Measurements from ENCODE around the gene UBXN7.
"Not testable (repeated sequence)": the region's sequence is repeated elsewhere in the genome, so short reads cannot be mapped to it uniquely, and the experiment has no call there.

The UBXN7 gene

GRCh38 chr3:196355668-196356067 lies 76.6 kb downstream of the UBXN7 start:
- DNase-seq (ENCODE audit: low read depth): no peak
- no peak for TF ChIP-seq CTCF (IDR thresholded peaks at IDR 0.05; ENCODE audit: low read depth, low read length, missing control alignments)
- no peak overlapping the region for H3K4me3 ChIP-seq (ENCODE audit: low read depth, low read length)

- H3K4me3 ChIP-seq (ENCODE audit: low read depth, low read length): no peak overlapping the region
- TF ChIP-seq CTCF (IDR thresholded peaks at IDR 0.05; ENCODE audit: low read depth, low read length, missing control alignments): no peak
- DNase-seq (ENCODE audit: low read depth): no peak
These were observed 78.1 kb downstream of the UBXN7 start for GRCh38 chr3:196354132-196354531.

GRCh38 chr3:196351541-196351940 lies 80.7 kb downstream of the UBXN7 start:
- H3K4me3 ChIP-seq (ENCODE audit: low read depth, low read length): no peak overlapping the region
- DNase-seq (ENCODE audit: low read depth): no peak
- TF ChIP-seq CTCF (IDR thresholded peaks at IDR 0.05; ENCODE audit: low read depth, low read length, missing control alignments): no peak

GRCh38 chr3:196350067-196350466 lies 82.2 kb downstream of the UBXN7 start:
- no peak for TF ChIP-seq CTCF (IDR thresholded peaks at IDR 0.05; ENCODE audit: low read depth, low read length, missing control alignments)
- DNase-seq (ENCODE audit: low read depth): no peak
- no peak overlapping the region for H3K4me3 ChIP-seq (ENCODE audit: low read depth, low read length)

GRCh38 chr3:196348698-196349097 lies 83.5 kb downstream of the UBXN7 start:
- no peak for TF ChIP-seq CTCF (IDR thresholded peaks at IDR 0.05; ENCODE audit: low read depth, low read length, missing control alignments)
- H3K4me3 ChIP-seq (ENCODE audit: low read depth, low read length): no peak overlapping the region
- no peak for DNase-seq (ENCODE audit: low read depth)

- peak; percentile 12 for DNase-seq (ENCODE audit: low read depth)
- TF ChIP-seq CTCF (IDR thresholded peaks at IDR 0.05; ENCODE audit: low read depth, low read length, missing control alignments): no peak
- H3K4me3 ChIP-seq (ENCODE audit: low read depth, low read length): no peak overlapping the region
These were observed 87.6 kb downstream of the UBXN7 start for GRCh38 chr3:196344663-196345062.

GRCh38 chr3:196343917-196344316 lies 88.3 kb downstream of the UBXN7 start:
- not testable (repeated sequence) for DNase-seq (ENCODE audit: low read depth); H3K4me3 ChIP-seq (ENCODE audit: low read depth, low read length)

GRCh38 chr3:196341137-196341536 lies 91.1 kb downstream of the UBXN7 start:
- TF ChIP-seq CTCF (IDR thresholded peaks at IDR 0.05; ENCODE audit: low read depth, low read length, missing control alignments): no peak
- no peak for DNase-seq (ENCODE audit: low read depth)
- H3K4me3 ChIP-seq (ENCODE audit: low read depth, low read length): no peak overlapping the region

Measured in GM12864 (cell line).